PC-9 (cell line): ENCODE measurements around the gene DYNC1I2. TPM values are rescaled to one million over a fixed set of nuclear protein-coding genes. Genes with fewer than 3 reads are reported as not detected.

Experiments used
- BruUV-seq: library from RNA; stranded (reverse); fragments of 400-500 nt; replicated peaks from 2 replicates; lab custom pipeline; 2021; lab: Mats Ljungman, UMichigan
- CTCF ChIA-PET: fragments of 300-600 bp; sonication (Branson Sonifier 250); formaldehyde crosslinking; loops from one replicate; lab custom pipeline; 2022; ENCODE audit warnings: antibody characterized with exemption; lab: Charles Lee
- POLR2A ChIA-PET: fragments of 300-600 bp; sonication (Branson Sonifier 250); formaldehyde crosslinking; loops from one replicate; lab custom pipeline; 2022; ENCODE audit warnings: antibody characterized with exemption; ENCODE audit not compliant: unreplicated experiment; lab: Charles Lee
- DNase-seq, 2 experiments: peaks; one replicate each; pipeline versions ENCODE4 v3.0.0 to v3.0.0-alpha.2; 2015 to 2022; ENCODE audit warnings: mixed read lengths in 1 of 2
- H2AFZ ChIP-seq: fragments of 200-600 bp; sonication (generic); 2 replicates; pipeline ENCODE4 v1.8.1; 2017; ENCODE audit warnings: antibody characterized with exemption
- H3F3A ChIP-seq: fragments of 200-600 bp; sonication (generic); 2 replicates; pipeline ENCODE4 v1.8.1; 2017; ENCODE audit warnings: antibody characterized with exemption, mild to moderate bottlenecking, low read depth; ENCODE audit not compliant: insufficient read depth
- H3K27ac ChIP-seq: fragments of 200-600 bp; sonication (generic); 2 replicates; pipeline ENCODE4 v1.6.1; 2016; ENCODE audit warnings: mixed run types
- H3K27me3 ChIP-seq: fragments of 200-600 bp; sonication (generic); 2 replicates; pipeline ENCODE4 v1.6.1; 2016; ENCODE audit warnings: low read depth, mixed run types; ENCODE audit not compliant: insufficient read depth
- H3K36me3 ChIP-seq: fragments of 200-600 bp; sonication (generic); 2 replicates; pipeline ENCODE4 v1.6.1; 2016; ENCODE audit warnings: low read depth, mixed run types
- H3K4me1 ChIP-seq: fragments of 200-600 bp; sonication (generic); replicated peaks from 2 replicates; pipeline ENCODE4 v1.6.1; 2016; ENCODE audit warnings: mixed run types; ENCODE audit not compliant: insufficient read depth
- H3K4me2 ChIP-seq: fragments of 200-600 bp; sonication (generic); 2 replicates; pipeline ENCODE4 v1.6.1; 2017; ENCODE audit warnings: mixed run types
- H3K4me3 ChIP-seq: fragments of 200-600 bp; sonication (generic); 2 replicates; pipeline ENCODE4 v1.6.1; 2016; ENCODE audit warnings: mixed run types
- H3K79me2 ChIP-seq: fragments of 200-600 bp; sonication (generic); 2 replicates; pipeline ENCODE4 v1.6.1; 2017; ENCODE audit warnings: low read depth, mixed run types
- H3K9me2 ChIP-seq: fragments of 200-600 bp; sonication (generic); 2 replicates; pipeline ENCODE4 v1.8.1; 2017; ENCODE audit warnings: mild to moderate bottlenecking; ENCODE audit not compliant: insufficient read depth
- H3K9me3 ChIP-seq: fragments of 200-600 bp; sonication (generic); 2 replicates; pipeline ENCODE4 v1.8.1; 2016; ENCODE audit warnings: low read depth; ENCODE audit not compliant: insufficient read depth
- H4K20me1 ChIP-seq: fragments of 200-600 bp; sonication (generic); 2 replicates; pipeline ENCODE4 v1.8.1; 2017; ENCODE audit not compliant: insufficient read depth
- CTCF ChIP-seq: fragments of 200-600 bp; sonication (generic); conservative IDR thresholded peaks from 2 replicates; pipeline ENCODE4 v1.6.1; 2017; ENCODE audit warnings: mixed run types, antibody characterized with exemption, mild to moderate bottlenecking, moderate library complexity
- EZH2 ChIP-seq: fragments of 200-600 bp; sonication (generic); IDR thresholded peaks from 2 replicates; pipeline ENCODE4 v1.8.0; 2017; ENCODE audit warnings: antibody characterized with exemption, low read depth
- intact Hi-C: fragments of 100-400 bp; cut with micrococcal nuclease; formaldehyde crosslinking; loops from one replicate; pipeline ENCODE4 v1.10.0; 2022; ENCODE audit not compliant: unreplicated experiment
- total RNA-seq: library from RNA; stranded (reverse); gene quantifications from 2 replicates; pipeline ENCODE4 v1.2.3, GENCODE V29; 2021

The DYNC1I2 gene
- total RNA-seq, 1 experiment from 2014 or later: 151 TPM

DNA sequence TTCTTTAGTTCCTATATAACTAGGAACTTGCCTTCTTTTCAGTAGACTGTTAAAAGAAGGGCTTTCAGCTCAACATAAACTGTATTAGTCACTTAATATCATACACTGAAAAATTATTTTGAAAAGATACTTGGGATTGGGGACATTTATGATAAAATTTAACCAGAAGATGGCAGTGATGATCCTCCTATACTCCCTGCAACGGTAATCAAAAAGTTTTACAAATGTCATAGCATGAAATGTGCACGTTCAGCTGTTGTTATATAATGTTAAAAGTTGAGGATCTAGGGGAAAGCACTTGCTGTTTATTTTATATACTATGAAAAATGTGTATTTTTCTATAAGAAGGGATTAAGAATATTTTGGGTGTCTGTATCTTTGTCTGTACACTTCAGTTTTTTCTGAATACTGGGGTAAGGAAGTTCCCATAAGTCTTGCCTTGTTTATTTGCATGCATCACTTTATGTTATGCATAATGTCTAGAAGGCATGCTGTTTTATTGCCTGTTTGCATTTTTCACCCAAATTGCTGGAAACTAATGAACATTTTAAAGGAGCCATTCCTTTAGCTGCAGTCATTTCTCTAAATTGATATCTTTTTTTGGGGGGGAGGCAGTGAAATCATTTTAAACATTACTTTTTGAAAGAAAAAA lies 19.0 kb downstream of the DYNC1I2 start:
- intact Hi-C loops: loop anchor here (1.0 to 10.0 kb wide), 5 partner anchors 397 to 1229 kb away; no protein-coding TSS in a partner anchor
- Histone ChIP-seq H3F3A (peaks cover 14% of the 10 kb centered on the region; the same call in 1 of the 2 replicates), H3K9me2 (no peaks in the 10 kb centered on the region), H3K79me2 (peaks cover 30% of the 10 kb centered on the region), H3K4me3 (no peak overlapping the region), H3K4me2 (no peak overlapping the region), H4K20me1 (peaks cover 46% of the 10 kb centered on the region; the same call in 1 of the 2 replicates), H3K27me3 (no peaks in the 10 kb centered on the region), H3K36me3 (peaks cover 30% of the 10 kb centered on the region), H3K4me1 (no peaks in the 10 kb centered on the region), H3K9me3 (no peaks in the 10 kb centered on the region), H3K27ac (no peak overlapping the region), H2AFZ (no peak overlapping the region)
- TF ChIP-seq CTCF (peak; percentile 75), EZH2 (no peak)
- BruUV-seq: no TSS peak
- CTCF ChIA-PET: interaction anchor here (0.6 to 1.5 kb wide), 8 partner anchors 13 to 901 kb away, joined by 3 to 5 read pairs (median 4); partner anchors contain the start of gene DLX2
- POLR2A ChIA-PET: interaction anchor here (0.5 kb wide), 1 partner anchor 787 kb away, joined by 6 read pairs; no protein-coding TSS in a partner anchor
- DNase-seq: no peak

GRCh38 chr2:171707752-171708151 lies 20.5 kb downstream of the DYNC1I2 start:
- H3K27me3 ChIP-seq: no peaks in the 10 kb centered on the region
- H3K27ac ChIP-seq: no peak overlapping the region; the same call in 1 of the 2 replicates
- H3K9me2 ChIP-seq: no peaks in the 10 kb centered on the region
- TF ChIP-seq CTCF (no peak), EZH2 (no peak)
- BruUV-seq: no TSS peak
- peaks cover 39% of the 10 kb centered on the region; the same call in 1 of the 2 replicates for H4K20me1 ChIP-seq
- intact Hi-C loops: loop anchor here (5.0 to 10.0 kb wide), 3 partner anchors 520 to 1227 kb away; no protein-coding TSS in a partner anchor
- H3K4me3 ChIP-seq: no peak overlapping the region
- peaks cover 28% of the 10 kb centered on the region for H3K79me2 ChIP-seq
- H3K9me3 ChIP-seq: no peaks in the 10 kb centered on the region
- no peak overlapping the region for H2AFZ ChIP-seq
- H3K36me3 ChIP-seq: peaks cover 35% of the 10 kb centered on the region
- peaks cover 20% of the 10 kb centered on the region; the same call in 1 of the 2 replicates for H3F3A ChIP-seq
- no peak overlapping the region for H3K4me2 ChIP-seq
- ChIA-PET CTCF (interaction anchor here (0.6 kb wide), 1 partner anchor 397 kb away, joined by 3 read pairs; no protein-coding TSS in a partner anchor), POLR2A (interaction anchor here (0.6 kb wide), 1 partner anchor 21 kb away, joined by 5 read pairs; the partner anchor contains the start of gene DYNC1I2)
- DNase-seq: no peak
- H3K4me1 ChIP-seq: no peaks in the 10 kb centered on the region; the same call in 1 of the 2 replicates

DNA sequence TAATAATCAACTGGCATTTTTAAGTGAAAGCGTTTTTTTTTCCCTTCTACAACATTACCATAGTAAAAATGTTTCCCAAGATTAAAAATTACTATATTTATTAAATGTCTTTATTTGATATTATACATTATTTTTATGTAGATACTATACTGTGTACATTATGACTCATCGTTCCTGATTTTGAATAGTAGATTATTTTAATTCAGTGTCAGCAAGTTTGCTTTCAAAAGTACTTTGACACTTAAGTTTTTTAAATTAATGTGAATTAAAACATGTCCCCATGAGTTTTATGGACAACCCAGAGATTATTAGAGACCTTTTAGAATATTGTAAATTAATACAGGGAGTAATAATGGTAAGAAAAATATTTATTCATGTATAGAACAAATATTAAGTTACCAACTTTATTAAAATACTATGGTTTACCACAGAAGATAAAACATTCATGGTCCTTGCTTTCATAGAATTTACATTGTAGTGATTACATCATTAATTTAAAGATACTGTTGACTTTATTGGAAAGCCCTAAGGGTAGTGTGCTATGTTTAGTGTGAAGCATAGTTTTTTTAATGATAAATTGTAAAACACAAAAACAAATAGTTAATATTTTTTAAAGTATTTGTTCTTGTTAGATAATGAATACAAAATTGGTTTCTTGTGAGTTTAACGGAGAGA lies 21.9 kb downstream of the DYNC1I2 start:
- H3K4me2 ChIP-seq: no peak overlapping the region
- peaks cover 43% of the 10 kb centered on the region for H3K36me3 ChIP-seq
- H3K27me3 ChIP-seq: no peaks in the 10 kb centered on the region
- ChIA-PET CTCF (no interaction called here), POLR2A (no interaction called here)
- peaks cover 33% of the 10 kb centered on the region for H3K79me2 ChIP-seq
- BruUV-seq: no TSS peak
- H3F3A ChIP-seq: peaks cover 20% of the 10 kb centered on the region; the same call in 1 of the 2 replicates
- no peaks in the 10 kb centered on the region; the same call in 1 of the 2 replicates for H3K4me1 ChIP-seq
- DNase-seq: no peak
- H3K9me2 ChIP-seq: no peaks in the 10 kb centered on the region; the same call in 1 of the 2 replicates
- no peak overlapping the region for H3K27ac ChIP-seq
- TF ChIP-seq EZH2: no peak
- TF ChIP-seq CTCF: no peak
- intact Hi-C loops: loop anchor here (5.0 to 10.0 kb wide), 3 partner anchors 518 to 1226 kb away; no protein-coding TSS in a partner anchor
- peaks cover 34% of the 10 kb centered on the region; the same call in 1 of the 2 replicates for H4K20me1 ChIP-seq
- no peak overlapping the region for H2AFZ ChIP-seq
- H3K4me3 ChIP-seq: no peak overlapping the region
- H3K9me3 ChIP-seq: no peaks in the 10 kb centered on the region
